ENCODE results near the gene C1QTNF3.
"Not testable (repeated sequence)": the region's sequence is repeated elsewhere in the genome, so short reads cannot be mapped to it uniquely, and the experiment has no call there.

The C1QTNF3 gene

GRCh38 chr5:34047774-34048572, 5.0 kb upstream of the C1QTNF3 start:
- FAIRE-seq = no peak

- FAIRE-seq = no peak
Observed at GRCh38 chr5:34047143-34047542, 4.1 kb upstream of the C1QTNF3 start.

DNA sequence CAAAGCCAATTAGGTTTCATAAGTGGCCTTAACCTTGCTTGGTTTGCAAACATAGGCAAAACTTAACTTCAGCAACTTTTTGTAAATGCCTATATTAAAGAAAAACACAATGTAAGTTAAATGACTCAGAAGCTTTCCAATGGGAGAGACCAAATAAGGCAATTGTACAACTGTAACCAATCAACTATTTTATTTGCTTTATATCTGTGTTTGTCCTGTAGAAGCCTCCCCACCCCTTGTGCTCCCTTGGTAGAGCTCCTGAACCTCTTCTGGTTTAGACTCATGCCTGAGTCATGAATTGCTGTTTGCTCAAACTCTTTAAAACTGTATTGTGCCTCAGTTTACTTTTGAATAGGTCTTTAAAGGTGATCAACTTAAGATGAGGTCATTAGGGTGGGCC, 3.0 kb upstream of the C1QTNF3 start:
- no peak for FAIRE-seq

DNA sequence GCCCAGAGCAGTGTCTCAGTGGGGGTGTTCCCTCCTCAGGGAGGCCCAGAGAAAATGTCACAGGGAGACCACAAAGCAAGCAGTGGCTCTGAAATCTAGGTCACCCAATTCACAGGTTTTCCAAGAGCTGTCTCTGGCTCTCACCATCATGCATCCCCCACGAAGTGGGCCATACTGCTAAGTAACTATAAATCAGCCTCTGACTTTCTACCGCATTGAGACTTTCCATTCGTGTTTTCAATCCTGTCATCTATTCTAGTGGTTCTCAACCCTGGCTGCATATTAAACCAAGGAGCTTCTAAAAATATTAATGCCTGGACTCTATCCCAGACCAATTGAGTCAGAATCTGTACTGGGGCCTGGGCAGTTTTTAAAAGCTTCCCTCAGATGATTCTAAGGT, 2.0 kb upstream of the C1QTNF3 start:
- FAIRE-seq = no peak

DNA sequence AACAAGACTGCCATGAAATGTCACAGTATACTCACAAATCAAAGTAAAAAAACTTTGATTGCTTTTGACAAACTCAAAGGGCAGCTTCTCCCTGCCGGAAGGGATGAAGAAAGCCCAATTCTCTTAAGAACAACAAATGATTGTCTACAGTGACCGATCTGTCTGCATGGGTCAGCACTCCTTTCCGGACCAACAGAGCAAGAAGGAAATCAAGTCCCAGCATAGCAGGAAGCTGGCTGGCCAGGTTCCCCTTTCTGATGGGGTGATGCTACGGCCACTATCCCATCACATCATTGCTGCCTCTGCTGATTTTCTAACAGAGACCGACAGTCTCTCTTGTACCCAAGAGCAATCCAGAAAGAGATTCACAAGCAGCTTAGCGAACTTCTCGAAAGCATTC, 692 bp downstream of the C1QTNF3 start:
- FAIRE-seq = no peak

DNA sequence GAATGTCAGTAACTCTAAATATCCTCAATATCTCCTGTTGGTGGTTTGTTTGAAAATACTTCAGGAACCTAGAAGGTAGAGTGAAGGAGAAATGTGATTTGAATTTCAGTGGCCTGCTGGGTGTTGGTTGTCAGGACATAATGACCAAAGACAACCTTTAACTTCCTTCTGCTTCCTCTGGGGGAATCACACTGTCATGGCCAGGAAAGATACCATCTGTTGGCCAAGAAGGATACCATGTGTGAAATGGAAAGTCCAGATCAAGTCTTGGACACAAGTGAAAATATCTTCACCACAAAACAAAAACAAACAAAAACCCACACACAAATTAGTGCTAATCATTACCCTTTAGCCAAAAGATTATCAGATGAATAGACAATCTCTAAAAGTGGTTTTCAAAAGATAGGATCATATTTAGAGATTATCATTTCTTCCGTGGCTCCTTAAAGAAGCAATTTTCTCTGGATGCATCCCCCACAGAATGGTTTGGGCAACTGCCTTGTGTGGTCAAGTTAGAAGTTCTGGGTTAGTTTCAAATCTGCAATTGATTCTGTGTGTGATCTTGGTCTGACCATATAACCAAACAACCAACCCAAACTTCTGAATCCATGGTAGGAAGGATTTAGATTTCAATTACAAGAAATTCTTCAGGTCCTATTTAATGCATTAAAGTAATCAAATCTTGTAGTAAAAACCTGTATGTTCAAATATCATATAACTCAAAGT, 1.6 kb downstream of the C1QTNF3 start:
- no peak for FAIRE-seq

GRCh38 chr5:34040472-34040871, 2.5 kb downstream of the C1QTNF3 start:
- FAIRE-seq = no peak

GRCh38 chr5:34039398-34040157, 3.4 kb downstream of the C1QTNF3 start:
- no peak for FAIRE-seq

- FAIRE-seq = no peak
Observed at GRCh38 chr5:34038838-34039237, 4.2 kb downstream of the C1QTNF3 start.

GRCh38 chr5:34038390-34038789, 4.6 kb downstream of the C1QTNF3 start:
- FAIRE-seq = no peak

DNA sequence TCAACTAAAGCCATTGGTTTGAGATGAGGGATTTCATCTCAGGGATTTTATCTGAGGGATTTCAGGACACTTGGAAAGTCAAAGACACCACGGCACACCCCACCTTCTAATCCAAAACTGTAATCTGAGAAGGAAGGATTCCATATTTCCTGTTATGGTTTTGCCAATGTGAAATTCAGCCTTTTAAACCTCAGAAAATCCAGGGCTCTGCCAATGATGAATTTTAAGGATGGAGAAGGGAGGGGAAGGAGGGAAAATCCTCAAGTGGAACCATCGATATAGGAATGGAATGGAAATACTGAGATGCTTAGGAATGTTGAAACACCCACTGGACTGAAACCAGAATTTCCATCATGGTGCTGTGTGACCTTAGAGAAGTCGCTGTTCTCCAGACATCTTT, 5.3 kb downstream of the C1QTNF3 start:
- FAIRE-seq = no peak

DNA sequence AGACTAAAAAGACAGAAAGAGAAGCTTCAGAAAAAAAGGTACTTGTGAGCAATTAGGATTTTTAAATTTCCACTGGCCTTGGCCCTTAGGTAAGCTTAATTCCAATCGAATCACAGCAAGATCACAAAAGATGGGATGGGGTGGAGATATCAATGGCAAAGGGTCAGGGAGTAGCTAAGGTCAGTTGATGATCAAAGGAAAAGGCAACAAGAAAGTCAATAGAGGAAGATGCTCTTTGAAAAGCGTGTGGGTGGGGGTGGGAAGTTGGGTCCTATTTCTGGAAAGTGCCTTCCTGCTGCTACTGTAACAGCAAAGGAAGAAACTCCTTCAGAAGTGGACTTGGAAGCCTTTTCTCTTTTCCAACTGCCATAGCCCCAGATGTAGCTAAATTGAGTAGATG, 7.3 kb downstream of the C1QTNF3 start:
- no peak for FAIRE-seq

DNA sequence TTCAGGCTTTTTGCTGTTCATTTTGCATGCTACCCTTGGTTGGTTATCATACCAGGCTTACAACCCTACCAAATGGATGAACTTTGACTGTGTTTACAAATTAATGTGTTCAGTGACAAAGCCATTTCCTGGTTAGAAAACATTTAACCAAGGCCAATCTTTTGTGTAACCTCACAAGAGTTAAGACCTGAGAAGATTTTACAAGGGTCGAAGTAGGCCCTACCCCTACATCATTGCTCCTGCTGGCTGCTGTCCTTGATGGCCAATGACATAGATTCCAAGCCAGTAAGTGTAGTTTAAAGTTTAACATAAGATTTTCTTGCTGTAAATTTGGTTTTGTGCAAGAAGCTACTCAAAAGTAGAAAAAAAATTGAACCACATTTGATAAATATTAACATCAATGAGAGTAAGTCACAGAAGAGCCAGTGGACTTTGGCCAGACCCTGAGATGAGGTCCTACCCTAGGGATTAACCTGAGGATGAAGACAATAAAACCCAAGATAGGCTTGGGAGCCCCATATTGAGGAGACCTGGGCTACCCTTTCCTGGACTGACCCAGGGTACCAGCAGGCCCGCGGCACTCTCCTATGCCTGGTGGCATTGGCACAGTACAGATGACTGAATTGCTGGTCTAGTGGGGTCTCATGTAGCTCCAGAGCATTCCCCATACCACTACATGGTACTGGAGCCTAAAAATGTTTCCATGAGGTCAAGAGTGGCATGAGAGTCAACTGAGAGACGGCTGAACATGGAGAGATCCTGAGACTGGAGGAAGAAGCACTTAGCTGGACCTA, 8.3 kb downstream of the C1QTNF3 start:
- FAIRE-seq = no peak

- FAIRE-seq = no peak
Observed at GRCh38 chr5:34031966-34032365, 11.0 kb downstream of the C1QTNF3 start.

DNA sequence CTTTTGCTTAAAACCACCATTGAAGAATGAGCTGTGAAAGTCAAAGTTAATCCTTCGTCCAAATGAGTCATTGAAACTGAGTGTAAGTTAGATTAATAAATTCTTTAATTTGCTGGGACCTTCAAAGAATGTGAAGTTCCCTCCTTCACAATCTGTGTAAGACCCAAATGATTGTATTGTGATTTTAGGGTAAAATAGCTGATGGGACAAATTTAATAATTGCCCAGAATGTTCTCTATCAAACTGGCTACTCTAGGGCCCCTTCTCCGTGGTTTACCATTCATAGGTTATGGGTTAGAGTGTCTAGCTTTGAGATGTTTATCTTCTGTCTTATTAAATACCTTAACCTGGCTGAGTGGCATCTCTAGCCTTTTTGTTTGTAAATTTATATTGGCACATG, 11.9 kb downstream of the C1QTNF3 start:
- FAIRE-seq = no peak

DNA sequence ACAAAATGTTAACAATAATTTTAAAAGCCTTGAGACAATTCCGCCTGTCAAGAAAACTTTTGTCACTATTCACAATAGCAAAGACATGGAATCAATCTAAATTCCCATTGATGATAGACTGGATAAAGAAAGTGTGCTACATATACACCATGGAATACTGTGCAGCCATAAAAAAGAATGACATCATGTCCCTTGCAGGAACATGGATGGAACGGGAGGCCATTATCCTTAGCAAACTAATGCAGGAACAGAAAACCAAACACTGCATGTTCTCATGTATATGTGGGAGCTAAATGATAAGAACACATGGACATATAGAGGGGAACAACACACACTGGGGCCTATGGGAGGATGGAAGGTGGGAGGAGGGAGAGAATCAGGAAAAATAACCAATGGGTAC, 12.4 kb downstream of the C1QTNF3 start:
- FAIRE-seq = not testable (repeated sequence)

GRCh38 chr5:34030048-34030447, 13.0 kb downstream of the C1QTNF3 start:
- no peak for FAIRE-seq

DNA sequence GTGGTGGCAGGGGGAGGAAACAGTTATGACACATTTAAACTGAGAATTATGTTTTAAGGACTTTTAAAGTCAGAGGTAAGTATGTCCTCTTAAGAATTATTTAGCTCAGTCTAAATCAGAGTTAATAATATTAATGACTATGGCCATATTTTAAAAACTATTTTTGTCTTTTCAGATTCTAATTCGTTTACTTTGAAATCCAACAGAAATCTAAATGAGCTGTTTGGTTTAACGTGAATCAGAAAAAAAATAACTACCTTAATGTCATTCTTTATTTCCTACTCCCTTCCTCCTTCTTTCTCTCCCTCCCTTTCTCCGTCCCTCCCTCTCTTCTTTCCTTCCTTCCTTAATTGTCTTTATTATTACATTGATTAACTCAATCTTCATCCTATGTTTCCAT, 14.7 kb downstream of the C1QTNF3 start:
- no peak for FAIRE-seq

DNA sequence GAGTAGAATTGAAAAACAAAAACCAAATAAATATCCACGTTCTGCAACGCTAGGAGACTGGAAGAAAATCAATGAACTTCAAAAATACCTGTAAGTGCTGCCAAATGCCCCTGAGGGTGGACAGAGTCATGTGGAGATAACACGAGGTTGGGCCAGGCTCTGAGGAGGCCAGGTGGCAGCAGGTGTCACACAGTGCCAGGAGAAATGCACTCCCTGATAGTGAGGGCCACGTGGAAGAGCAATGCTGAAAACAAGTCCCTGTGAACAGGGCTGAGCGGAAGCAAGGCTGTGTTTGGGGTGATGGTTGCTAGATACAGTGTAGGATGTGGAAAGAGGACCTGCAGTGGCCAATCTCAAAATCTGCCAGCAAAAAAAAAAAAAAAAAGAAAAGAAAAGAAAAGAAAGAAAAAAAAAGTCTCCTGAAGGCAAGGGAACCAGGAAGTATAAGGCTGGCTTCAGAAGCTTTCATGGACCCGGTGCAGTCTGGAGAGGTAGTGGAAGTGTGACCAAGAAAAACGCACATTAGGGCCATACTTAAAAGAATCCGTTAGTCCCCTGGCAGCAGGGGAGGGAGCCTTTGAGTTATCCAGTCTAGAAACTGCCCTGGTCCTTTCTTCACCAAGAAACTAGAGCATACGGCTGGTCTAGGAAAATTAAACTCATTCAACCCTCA, 16.8 kb downstream of the C1QTNF3 start:
- no peak for FAIRE-seq

GRCh38 chr5:34022121-34022705, 20.8 kb downstream of the C1QTNF3 start:
- no peak for FAIRE-seq

DNA sequence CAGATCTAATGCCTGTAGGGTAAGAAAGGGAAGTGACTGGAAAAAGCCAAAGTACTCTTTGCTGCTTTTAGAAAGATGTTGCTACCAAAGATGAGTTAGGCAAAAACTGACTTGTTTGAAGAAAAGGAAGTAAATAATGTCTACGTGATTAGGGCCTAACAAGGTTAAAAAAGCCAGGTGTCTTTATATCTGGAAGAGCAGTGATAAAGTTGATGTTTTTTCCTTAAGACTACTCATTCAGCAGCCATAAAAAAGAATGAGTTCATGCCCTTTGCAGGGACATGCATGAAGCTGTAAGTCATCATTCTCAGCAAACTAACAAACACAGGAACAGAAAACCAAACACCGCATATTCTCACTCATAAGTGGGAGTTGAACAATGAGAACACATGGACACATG, 21.7 kb downstream of the C1QTNF3 start:
- no peak for FAIRE-seq

- FAIRE-seq = no peak
Observed at GRCh38 chr5:34020726-34021125, 22.3 kb downstream of the C1QTNF3 start.
